Measurements from ENCODE around the gene HOXA4.

HOXA4 gene

DNA sequence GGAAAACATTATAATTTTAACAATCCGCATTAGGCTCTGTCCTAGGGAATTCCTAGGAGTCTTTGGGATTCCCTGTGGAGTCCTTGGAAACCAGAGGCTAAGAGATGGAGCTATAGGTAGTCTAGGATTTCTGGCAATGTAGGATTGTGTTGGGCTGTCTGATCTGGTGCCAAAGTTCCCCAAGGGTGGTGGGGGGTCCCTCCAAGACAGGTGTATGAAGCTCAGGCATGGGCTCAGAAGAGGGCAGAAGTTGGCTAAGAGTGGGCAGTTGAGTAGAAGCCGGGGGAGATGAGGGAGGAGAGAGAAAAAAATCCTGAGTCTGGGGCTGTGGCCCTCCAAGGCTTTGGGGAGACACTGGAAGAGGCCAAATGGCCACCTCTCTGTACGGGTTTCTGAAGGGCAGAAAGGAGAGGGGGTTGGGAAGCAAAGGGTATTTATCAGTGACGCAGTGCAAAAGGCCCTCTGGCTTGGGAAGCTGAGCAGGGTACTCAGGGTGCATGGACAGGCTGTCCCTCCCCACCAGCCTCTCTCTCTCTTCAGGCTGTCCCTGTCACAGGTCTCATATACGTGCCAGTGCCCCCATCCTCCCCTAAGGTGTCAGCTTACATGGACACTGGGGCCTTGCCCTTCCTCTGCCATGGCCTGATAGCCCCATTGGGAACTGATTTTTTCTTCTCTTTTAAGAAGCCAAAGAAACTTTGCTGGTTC is 16.1 kb upstream of the HOXA4 start:
- no peak for DNase-seq

GRCh38 chr7:27145914-27146412 is 15.4 kb upstream of the HOXA4 start:
- no peak for DNase-seq

DNA sequence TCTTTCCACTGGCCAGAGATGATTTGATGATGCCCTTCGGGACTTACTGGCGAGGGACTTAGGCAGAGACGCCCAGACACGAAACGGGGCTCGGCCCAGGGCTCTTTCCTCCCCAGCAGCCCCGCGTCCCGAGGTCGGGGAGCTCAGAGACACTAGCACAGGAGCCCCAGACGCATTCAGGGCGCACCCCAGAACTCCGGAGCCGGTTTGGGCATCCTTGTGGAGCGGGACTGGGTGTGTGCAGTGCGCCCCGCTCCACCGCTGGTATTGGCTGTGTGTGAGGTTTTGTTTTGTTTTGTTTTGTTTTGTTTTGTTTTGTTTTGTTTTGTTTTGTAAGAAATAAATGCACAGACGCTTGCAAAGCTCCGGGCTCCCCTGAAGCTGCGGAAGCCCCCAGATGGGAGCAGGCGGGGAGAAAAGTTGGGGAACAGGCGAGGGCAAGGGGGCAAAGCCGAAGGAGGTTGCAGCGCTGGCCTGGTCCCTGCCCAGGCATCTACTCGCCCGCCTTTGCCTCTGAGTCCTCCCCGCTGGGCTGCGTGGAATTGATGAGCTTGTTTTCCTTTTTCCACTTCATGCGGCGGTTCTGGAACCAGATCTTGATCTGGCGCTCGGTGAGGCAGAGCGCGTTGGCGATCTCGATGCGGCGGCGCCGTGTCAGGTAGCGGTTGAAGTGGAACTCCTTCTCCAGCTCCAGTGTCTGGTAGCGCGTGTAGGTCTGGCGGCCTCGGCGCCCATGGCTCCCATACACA is 14.8 kb upstream of the HOXA4 start:
- DNase-seq: no peak

DNA sequence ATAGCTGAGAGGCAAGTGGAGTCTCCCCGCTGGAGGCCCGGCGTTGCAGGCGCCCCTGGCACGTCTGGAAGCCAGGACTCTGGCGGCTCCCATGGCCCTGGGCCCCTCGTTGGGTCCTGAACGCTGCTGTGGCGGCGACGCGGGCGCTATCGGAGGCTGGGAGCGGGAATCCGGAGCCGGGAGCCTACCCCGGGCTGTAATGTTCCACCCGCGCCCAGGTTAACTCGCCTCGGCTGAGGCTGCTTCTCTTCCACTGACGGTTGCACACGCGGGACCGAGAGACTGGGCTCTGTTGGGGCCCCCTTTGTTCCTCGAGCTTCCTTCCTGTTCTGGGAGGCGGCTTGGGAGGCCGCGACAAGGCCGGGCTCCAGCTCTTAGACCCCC is 14.2 kb upstream of the HOXA4 start:
- DNase-seq: no peak

DNA sequence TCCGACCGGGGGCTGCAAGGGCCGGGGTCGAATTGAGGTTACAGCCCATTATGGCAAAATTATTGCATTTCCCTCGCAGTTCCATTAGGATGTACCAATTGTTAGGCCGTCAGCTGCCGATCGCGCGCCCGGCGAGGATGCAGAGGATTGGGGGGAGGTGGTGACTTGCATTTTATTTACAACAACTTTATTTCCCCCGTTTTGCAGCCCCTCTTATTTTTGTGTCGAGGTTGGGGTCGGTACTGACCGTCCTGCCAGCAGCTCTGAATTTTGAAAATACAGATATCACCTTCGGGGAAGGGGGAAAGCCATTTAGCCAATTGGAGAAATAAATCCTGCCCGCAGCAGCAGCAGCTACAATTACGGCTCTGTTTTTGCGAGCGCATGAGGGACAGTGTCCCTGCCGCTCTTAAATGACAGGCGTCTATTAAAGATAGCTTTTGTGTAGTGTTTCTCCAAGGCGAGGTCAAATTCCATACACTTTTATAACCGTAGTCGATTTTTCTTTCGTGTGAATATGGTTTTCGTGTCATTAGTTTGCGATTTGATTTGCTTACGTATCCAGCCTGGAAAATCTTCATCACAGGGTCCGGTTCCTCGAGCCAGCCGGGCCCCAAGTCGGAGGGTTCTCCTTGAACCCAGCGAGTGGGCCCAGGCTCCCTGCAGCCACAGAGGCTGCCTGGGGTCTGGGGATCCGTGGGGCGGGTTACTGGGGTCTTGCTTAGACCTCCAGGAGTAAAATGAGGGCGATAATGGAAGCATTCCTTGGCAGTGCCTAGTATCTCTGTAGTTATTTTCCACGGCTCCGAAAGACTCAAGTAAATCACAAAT is 13.6 kb upstream of the HOXA4 start:
- DNase-seq: no peak

GRCh38 chr7:27143023-27143949 is 12.7 kb upstream of the HOXA4 start, which contains the start of gene HOXA5:
HOXA5 (minus strand) TSS chr7:27143681; CDS start chr7:27143607, 74 bp downstream.
- peak; percentile 82 for DNase-seq

GRCh38 chr7:27142580-27143022 is 12.0 kb upstream of the HOXA4 start:
- DNase-seq: no peak

- no peak for DNase-seq
These were observed 11.5 kb upstream of the HOXA4 start for GRCh38 chr7:27141923-27142579.

DNA sequence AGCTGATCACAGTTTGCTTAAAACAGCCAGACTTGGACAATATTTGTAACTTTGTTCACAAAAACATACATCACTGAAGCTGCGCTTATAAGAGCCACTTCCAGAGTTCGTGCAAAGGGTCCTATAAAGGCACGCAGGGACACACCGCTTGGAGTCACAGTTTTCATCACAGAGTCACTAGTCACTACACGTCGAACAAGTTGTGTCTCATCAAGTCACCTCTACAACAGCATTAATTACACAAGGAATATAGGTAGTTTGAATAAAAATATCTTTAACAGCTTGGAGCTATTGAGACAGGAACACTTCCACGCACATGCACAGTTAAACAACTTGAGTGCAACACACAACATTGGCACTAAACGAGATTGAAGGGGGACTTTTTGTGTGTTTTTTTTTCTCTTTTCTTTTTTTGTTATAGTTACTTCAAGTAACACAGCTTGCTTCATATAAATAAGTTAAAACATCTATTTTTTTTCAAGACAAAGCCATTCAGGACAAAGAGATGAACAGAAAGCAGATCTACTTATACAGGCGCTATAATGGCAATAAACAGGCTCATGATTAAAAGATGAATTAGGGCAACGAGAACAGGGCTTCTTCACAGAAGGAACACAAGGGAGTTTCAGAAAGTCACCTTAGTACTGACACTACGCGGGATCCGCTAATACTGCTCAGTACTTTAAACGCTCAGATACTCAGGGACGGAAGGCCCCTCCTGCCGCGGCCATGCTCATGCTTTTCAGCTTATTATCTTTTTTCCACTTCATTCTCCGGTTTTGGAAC is 10.8 kb upstream of the HOXA4 start:
- DNase-seq: no peak

DNA sequence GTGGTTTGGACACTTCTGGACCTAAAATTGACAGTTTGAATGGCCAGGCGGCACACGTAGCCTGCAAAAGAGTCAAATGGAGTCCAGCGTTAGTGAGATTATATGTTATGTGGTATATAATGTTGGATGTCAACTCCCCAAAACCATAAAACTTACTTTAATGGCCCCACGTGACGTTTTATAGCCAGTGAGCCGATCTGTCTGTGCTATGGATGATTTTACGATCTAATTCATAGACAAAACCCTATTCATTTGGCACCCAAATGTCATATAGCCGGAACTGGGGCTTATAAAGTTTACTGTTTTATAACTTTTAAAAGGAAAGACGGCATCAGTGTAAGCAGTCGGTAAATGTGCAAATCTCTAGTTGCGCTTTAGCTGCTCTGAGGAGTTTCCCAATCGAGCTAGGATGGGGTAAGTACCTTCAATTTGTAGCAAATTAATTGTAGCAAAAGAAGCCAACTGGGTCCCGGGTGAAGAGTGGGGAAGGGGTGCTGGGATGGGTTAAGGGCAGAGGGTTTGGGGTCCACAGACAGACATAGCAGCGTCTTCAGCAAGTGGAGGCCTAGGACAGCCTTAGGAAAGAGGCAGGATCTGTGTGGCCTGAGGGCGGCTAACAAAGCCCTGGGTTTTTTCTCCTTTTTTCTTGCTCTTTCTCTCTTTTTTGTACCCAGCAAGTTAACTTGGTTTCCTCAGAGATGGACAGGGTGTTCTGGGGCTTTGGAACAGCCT is 9.7 kb upstream of the HOXA4 start:
- DNase-seq: no peak

GRCh38 chr7:27139334-27140125 is 9.0 kb upstream of the HOXA4 start:
- DNase-seq: no peak

DNA sequence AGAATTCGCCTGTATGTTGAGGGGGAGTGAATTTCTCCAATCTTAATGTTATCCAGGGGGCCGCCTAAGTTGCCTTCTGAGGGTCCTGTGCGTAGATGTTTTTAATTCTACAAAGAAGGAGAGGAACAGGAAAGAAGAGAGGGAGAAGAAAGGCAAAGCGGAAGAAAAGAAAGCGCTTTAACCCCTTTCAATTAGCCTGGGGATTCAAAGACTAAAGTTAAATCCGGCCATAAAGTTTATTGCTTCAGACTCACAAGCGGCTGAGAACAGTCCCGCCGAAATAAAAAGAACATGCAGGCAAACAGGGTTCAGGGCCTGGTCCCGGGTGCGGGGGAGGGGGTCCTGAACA is 8.4 kb upstream of the HOXA4 start:
- DNase-seq: no peak

DNA sequence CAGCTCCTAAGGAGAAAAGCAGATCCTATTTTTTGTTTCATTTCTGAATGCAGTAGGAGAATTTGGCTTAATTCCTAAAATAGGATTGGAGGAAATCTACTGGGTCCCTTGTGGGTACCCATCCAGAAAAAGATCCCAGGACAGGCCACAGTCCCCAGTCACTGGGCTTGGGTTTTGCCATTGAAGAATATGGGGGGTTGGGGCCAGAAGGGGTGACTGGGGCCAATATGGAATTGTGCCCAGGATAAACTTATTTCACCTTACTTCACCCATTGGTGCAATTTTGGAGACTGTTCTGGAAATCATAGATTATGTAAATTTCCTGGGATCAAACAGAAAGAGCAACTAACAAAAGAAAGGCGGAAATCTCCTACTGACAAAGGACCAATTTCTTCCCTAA is 7.9 kb upstream of the HOXA4 start:
- DNase-seq: no peak

GRCh38 chr7:27137640-27138315 is 7.2 kb upstream of the HOXA4 start:
- no peak for DNase-seq

GRCh38 chr7:27134392-27134791 is 3.8 kb upstream of the HOXA4 start:
- DNase-seq: no peak

DNA sequence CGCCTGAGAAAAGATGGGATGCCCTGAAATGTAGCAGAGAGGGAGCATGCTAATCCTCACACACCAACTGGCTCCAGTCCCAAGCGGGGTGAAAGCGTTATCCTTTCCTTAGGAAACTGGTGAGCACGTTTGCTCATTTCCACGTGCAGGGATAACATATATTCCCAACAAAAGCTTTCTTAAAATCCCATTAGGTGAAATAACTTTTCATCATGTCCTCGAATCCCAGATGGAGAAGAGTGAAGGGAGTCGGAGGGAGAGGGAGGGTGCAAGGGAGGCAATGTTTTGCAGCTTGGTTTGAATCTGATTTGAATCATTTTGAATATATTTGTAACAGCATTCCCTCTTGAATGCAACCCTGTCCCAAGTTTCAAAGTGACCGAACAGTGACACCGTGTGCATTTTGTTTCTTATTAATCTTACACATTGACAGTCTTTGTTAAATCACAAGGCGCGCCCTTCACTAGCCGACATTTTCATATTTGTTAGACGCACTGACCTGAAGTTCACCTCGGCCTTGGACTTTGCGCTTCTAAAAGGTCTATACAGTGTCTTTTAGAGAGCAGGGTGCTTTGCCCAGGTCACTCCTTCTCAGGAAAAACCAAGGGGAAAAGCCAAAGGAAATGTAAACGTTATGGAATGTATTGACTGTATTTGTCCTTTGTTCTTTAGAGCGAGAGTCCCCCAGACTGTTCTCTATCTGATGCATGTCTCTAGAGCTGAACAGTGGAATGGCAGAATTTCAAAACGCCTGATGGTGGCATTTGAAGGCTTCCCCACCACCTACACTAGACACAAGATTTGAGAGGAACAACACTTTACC is 3.1 kb upstream of the HOXA4 start:
- DNase-seq: no peak

GRCh38 chr7:27132978-27133377 is 2.4 kb upstream of the HOXA4 start:
- DNase-seq: no peak

DNA sequence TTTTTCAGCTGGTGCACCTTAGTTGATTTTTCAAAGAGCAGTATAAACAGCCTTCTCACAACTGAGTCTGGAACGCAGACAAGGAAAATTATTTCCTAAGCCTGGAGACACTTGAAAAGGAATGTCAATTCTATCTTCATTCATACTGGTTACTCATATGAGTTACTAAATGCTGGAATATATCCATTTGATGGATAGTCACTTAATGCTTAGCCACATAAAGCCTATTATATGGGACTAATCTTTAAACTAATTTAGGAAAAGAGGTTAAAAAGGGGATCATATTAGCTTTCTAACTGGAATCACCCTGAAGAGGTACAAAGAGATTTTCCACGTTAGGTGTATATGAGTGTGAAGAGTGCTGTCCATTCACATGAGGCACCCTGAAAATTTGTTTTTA is 1.7 kb upstream of the HOXA4 start:
- no peak for DNase-seq

Measured in NCI-H510A (cell line).